ENCODE measurements around the gene PTPRN2.

Gene PTPRN2

DNA sequence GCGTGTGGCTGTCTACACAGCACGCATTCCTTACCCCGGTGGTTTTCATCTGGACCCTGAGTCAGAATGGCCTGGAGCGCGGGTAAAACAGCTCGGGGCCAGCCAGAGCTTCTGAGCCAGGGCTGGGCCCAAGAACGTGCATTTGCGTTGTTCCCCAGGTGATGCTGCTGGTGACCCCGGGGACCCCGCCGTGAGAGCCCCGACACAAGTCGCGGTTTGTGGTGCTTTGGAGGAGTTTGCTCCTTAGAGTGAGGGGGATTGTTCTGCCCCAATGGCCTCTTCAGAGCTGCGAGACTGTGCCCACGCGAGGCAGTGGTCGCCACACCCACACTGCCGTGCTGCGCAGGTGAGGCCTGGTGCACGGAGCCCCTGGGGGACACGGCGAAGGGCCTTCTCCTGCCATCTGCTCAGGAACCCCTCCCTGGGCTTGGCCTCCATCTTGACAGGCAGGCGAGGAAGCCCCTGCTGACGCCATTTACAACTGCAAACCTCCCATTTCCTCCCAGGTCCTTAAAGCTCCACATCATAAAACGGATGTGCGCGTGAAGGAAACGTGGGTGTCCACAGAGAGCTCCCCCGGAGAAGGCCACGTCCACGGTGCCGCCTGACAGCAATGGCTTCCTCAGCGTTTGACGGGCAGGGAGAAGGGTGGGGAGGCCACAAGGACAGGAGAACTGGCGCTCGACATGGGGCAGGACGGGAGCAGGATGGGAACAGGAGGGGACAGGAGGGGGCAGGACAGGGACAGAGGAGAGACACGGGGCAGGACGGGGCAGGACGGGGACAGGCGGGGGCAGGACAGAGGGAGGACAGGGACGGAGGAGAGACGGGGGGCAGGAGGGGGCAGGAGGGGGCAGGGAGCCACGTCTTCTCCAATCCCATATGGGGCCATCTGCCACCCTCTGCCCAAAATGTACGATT lies 773.6 kb downstream of the PTPRN2 start:
- no peak for FAIRE-seq

- no peak for FAIRE-seq
Measured at GRCh38 chr7:157813053-157813452, 774.6 kb downstream of the PTPRN2 start.

DNA sequence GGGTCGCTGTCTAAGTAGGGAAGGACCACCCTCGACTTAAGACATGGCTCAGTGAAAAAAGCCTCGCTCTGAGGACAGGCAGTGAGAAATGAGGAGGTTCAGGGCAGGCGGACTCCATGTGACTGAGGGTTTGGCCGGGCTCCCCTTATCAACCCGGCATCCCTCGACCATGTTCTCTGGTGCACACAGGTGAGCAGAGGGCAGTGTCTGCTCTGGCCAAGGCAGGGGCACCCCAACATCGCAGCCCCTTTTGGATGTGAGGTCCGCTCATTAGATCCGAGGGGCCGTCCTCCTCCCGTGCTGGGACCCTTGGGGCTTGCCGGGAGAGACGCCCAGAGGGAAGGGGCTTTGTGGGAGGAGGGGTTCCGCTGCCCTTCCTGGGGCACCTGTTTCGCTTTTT lies 775.7 kb downstream of the PTPRN2 start:
- no peak for FAIRE-seq

DNA sequence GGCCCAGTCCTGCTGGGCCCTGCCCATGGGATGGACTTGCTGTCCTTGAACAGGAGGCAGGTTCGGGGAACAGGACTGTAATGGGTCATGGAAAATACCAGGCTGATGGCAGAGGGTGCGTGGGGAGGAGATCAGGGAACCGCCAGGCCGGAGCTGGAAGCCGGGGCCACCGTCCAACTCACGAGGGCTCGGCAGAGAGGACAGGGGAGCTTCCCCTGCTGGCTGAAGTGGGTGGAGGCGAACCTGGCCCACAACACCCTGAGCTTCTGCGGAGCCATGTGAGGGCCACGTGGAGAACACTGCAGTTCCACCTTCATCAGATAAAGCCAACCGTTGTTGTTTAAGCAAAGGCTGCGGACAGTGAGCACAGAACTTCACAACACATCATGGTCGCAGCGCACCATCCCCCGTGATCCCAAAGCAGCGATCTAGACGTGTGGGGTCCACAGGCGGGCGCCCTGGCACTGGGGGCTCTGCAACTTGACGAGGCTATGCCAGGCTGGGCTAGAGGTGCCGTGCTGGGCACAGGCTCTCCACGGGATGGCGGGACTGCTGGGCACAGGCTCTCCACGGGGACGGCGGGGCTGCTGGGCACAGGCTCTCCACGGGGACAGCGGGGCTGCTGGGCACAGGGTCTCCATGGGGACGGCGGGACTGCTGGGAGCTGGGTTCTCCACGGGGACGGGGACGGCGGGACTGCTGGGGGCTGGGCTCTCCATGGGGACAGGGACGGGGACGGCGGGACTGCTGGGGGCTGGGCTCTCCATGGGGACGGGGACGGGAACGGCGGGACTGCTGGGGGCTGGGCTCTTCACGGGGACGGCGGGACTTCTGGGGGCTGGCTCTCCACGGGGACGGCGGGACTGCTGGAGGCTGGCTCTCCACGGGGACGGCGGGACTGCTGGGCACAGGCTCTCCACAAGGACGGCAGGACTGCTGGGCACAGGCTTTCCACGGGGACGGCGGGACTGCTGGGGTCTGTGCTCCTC lies 777.5 kb downstream of the PTPRN2 start:
- FAIRE-seq: no peak

GRCh38 chr7:157809154-157809862 lies 778.3 kb downstream of the PTPRN2 start:
- FAIRE-seq: no peak

GRCh38 chr7:157808042-157808441 lies 779.6 kb downstream of the PTPRN2 start:
- no peak for FAIRE-seq

- no peak for FAIRE-seq
Measured at GRCh38 chr7:157807510-157807909, 780.1 kb downstream of the PTPRN2 start.

DNA sequence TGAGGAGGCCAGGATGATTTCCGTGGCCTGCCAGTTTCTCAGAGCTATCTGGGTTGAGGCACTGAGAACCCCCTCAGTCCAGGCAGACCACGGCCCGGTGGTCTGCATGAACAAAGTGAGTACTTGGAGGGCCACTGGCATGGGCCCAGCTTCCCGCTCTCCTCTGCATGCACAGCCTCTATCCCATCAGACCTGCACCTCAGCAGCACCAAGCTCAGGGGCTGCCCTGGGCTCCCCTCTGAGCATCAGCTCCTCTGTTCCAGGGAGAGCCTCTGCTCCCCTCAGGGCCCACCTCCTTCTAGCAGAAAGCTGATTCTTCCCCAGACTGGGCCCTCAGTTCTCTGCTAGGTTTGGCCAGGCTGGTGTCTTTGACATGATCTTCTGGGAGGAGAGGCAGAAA lies 780.9 kb downstream of the PTPRN2 start:
- no peak for FAIRE-seq

GRCh38 chr7:157805713-157806112 lies 781.9 kb downstream of the PTPRN2 start:
- FAIRE-seq: no peak

GRCh38 chr7:157803906-157804305 lies 783.7 kb downstream of the PTPRN2 start:
- no peak for FAIRE-seq

DNA sequence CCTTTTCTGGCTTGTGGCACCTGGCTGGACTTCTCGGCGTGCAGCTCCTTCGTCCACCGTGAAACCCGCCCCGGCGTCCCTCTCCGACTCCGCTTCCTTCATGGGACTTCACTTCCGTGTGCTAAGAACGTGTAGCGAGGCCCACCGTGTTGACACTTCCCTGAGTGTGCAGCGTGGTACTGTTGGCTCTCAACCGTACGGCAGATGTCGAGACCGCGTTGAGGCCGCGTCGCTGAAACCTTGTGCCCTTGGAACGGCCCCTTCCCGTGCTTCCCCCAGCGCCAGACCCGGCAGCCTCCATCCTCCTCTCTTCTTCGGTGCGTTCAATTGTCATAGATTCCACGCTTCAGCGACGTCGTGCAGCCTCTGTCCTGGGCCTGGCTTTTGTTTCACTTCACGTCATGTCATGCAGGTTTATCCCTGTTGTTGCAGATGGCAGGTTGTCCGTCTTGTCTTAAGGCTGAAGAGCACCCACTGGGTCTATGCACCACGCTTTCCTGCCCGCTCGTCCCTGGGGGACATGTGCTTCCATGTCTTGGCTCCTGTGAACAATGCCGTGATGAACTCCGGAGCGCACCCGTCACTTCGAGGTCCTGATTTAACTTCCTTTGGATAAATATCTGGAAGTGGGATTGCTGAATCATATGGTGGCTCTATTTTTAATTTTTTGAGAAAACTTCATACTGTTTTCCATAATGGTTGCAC lies 785.5 kb downstream of the PTPRN2 start:
- FAIRE-seq: no peak

- no peak for FAIRE-seq
Measured at GRCh38 chr7:157801113-157801512, 786.5 kb downstream of the PTPRN2 start.

DNA sequence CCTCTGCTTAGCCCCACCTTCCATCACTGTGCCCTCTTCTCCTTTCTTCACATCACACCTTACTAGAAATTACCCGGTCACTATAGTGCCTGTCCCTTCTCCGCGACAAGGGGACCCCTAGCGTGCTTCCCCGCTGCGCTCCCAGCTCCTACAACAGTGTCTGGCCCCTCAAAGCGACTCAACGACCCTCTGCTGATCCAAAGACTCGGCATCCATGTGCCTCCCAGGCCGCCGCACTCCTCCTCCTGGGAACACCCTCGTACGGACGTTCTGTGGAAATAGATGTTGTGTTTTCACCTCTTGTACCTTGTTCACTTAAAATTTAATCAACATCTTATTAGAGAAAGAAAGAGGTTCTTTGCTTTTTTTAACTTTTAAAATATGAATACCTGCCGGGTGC lies 787.3 kb downstream of the PTPRN2 start:
- no peak for FAIRE-seq

DNA sequence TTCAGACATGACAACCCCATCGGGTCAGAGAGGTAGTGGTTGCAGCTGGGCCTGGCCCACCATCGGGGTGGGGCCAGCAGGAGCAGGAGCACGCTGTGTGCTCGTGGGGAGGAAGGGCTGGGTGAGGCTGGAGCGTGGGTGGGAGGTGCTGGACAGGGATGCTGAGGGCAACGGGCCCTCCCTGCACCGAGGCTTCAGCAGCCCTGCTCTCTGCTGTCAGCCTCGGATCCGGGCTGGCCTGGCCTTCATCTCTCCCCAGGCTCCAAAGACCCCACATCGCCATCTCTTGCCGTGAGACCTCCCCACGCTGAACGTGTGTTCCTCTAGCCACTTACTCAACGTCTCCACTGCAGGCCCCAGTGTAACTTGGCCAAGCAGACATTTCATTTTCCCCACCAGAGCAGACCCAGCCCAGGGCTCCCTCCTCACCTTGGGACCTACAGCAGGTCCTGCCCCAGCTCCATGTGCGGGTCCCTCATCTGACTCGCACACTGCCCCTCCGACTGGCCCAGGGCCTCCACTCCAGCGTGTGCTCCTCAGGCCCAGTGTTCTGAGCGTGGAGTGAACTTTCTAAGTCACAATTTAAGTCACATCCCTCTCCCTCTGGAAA lies 788.4 kb downstream of the PTPRN2 start:
- no peak for FAIRE-seq

GRCh38 chr7:157797361-157797760 lies 790.3 kb downstream of the PTPRN2 start:
- FAIRE-seq: no peak

DNA sequence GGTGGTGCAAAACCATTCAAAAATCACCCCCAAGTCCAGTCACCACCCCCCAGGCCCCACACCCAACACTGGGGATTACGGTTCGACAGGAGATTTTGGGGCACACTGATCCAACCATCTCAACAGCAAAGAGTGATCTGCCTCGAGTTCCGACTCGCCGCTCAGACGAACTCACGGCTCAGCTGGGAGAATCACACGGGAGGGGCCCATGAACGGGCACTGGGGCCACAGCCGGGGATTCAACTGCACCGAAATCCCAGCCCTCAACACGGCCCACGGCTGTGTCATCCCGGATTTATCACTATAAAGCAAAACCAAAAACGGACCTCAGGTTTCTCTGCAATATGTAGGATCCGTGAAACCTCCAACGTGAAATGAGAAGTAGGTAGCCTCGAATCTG lies 790.8 kb downstream of the PTPRN2 start:
- FAIRE-seq: no peak

DNA sequence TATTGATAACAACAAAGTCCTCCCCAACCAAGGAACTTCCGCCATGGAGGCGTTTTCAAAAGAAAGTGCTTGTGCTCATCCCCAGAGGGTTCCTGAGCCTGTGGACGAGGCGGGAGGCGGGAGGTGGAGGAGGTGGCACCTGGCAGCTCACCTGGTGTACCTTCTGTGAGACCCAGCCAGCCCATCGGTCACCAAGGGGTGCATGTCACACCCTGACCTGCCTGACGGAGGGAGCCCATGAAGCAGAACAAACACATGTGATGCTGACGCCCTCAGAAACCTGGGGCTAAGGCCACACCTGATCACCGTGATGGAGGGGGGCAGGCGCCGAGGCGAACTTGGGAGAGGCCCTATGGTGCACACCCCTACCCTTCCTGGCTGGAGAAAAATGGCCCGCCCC lies 792.0 kb downstream of the PTPRN2 start:
- FAIRE-seq: no peak

- FAIRE-seq: no peak
Measured at GRCh38 chr7:157795199-157795598, 792.4 kb downstream of the PTPRN2 start.

- no peak for FAIRE-seq
Measured at GRCh38 chr7:157794746-157795065, 792.9 kb downstream of the PTPRN2 start.

- FAIRE-seq: no peak
Measured at GRCh38 chr7:157793973-157794745, 793.5 kb downstream of the PTPRN2 start.

DNA sequence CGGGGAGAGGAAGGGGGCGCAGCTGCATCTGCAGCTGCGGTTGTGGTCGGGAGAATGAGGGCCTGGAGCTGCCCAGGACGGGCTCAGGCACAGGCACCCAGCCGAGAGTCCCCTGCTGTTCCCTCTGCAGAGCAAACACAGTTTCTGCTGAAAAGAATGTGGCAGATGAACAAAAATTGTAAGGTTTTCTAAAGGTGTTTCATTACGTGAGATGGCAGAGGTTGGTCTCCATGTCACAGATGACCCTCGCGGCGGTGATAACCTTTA lies 794.6 kb downstream of the PTPRN2 start:
- no peak for FAIRE-seq
